DMS 273 (cell line): ENCODE data around the gene MEGF11.
A peak's percentile ranks its signal among the peaks of the same experiment; 100 is the strongest.

Experiments used
- DNase-seq: peaks from one replicate; lab custom pipeline; 2025; ENCODE audit not compliant: unreplicated experiment; lab: John Stamatoyannopoulos, UW

MEGF11 gene

GRCh38 chr15:66097151-66098021 is 156.2 kb downstream of the MEGF11 start:
- peak; percentile 71 for DNase-seq

- DNase-seq = peak; percentile 26
Observed at GRCh38 chr15:66096688-66097058, 156.9 kb downstream of the MEGF11 start.

- peak; percentile 73 for DNase-seq
Observed at GRCh38 chr15:66095871-66096687, 157.5 kb downstream of the MEGF11 start.

GRCh38 chr15:66094331-66094730 is 159.2 kb downstream of the MEGF11 start:
- peak; percentile 56 for DNase-seq

GRCh38 chr15:66092053-66093016 is 161.2 kb downstream of the MEGF11 start:
- DNase-seq = no peak

- DNase-seq = no peak
Observed at GRCh38 chr15:66089509-66089908, 164.0 kb downstream of the MEGF11 start.

GRCh38 chr15:66089049-66089448 is 164.5 kb downstream of the MEGF11 start:
- no peak for DNase-seq

- no peak for DNase-seq
Observed at GRCh38 chr15:66085128-66085527, 168.4 kb downstream of the MEGF11 start.

GRCh38 chr15:66084704-66085103 is 168.8 kb downstream of the MEGF11 start:
- no peak for DNase-seq

- peak; percentile 83 for DNase-seq
Observed at GRCh38 chr15:66080717-66081398, 172.7 kb downstream of the MEGF11 start.

GRCh38 chr15:66078929-66079275 is 174.6 kb downstream of the MEGF11 start:
- DNase-seq = no peak

- peak; percentile 77 for DNase-seq
Observed at GRCh38 chr15:66078196-66078928, 175.2 kb downstream of the MEGF11 start.

GRCh38 chr15:66077320-66077663 is 176.3 kb downstream of the MEGF11 start:
- no peak for DNase-seq

- peak; percentile 52 for DNase-seq
Observed at GRCh38 chr15:66076591-66077319, 176.8 kb downstream of the MEGF11 start.

GRCh38 chr15:66075947-66076346 is 177.6 kb downstream of the MEGF11 start:
- no peak for DNase-seq

GRCh38 chr15:66072616-66073361 is 180.8 kb downstream of the MEGF11 start:
- no peak for DNase-seq

GRCh38 chr15:66071921-66072295 is 181.6 kb downstream of the MEGF11 start:
- no peak for DNase-seq

- DNase-seq = no peak
Observed at GRCh38 chr15:66071160-66071920, 182.2 kb downstream of the MEGF11 start.
